Gastroesophageal sphincter (tissue), 4 donors: ENCODE results near the gene INO80E. TPM values are rescaled to one million over a fixed set of nuclear protein-coding genes. Genes with fewer than 3 reads are reported as not detected.
A peak's percentile ranks its signal among the peaks of the same experiment; 100 is the strongest.

Experiments
- ATAC-seq: fragments of 150-250 bp; one replicate; pipeline ENCODE4 v1.9.1; 2016; ENCODE audit warnings: mild to moderate bottlenecking, moderate library complexity
- H3K27ac ChIP-seq, 4 donors: fragments of 200-600 bp; sonication (generic) in 3 of 4; 1 replicate in 3 of 4; 2 replicates in 1 of 4; pipeline ENCODE4 v1.5.1; 2016 to 2019
- H3K27me3 ChIP-seq: fragments of 200-600 bp; sonication (generic); one replicate; pipeline ENCODE4 v1.5.1; 2019
- H3K36me3 ChIP-seq, 2 donors: fragments of 200-600 bp; sonication (generic); one replicate each; pipeline ENCODE4 v1.5.1; 2019; ENCODE audit warnings: control low read depth in 1 of 2
- H3K4me1 ChIP-seq, 3 donors: fragments of 200-600 bp; sonication (generic); 1 replicate in 2 of 3; 2 replicates in 1 of 3; pipeline ENCODE4 v1.5.1; 2016 to 2019; ENCODE audit warnings: control low read depth in 2 of 3
- H3K4me3 ChIP-seq, 2 donors: fragments of 200-600 bp; sonication (generic); one replicate each; pipeline ENCODE4 v1.5.1; 2019; ENCODE audit warnings: mild to moderate bottlenecking in 1 of 2, moderate library complexity in 1 of 2
- H3K9me3 ChIP-seq, 3 donors: fragments of 200-600 bp; sonication (generic); one replicate each; pipeline ENCODE4 v1.5.1; 2017 to 2019; ENCODE audit warnings: control low read depth in 2 of 3
- CTCF ChIP-seq, 4 experiments: fragments of 200-600 bp in 2 of 4; fragments of 450-650 bp in 2 of 4; sonication (generic) in 1 of 4; IDR thresholded peaks; one replicate each; pipeline ENCODE4 v1.5.1; 2017 to 2019; ENCODE audit warnings: antibody characterized with exemption in 4 of 4, mild to moderate bottlenecking in 2 of 4, moderate library complexity in 2 of 4
- EP300 ChIP-seq: sonication (generic); formaldehyde crosslinking; IDR thresholded peaks from one replicate; pipeline ENCODE4 v1.6.1; 2017; ENCODE audit warnings: antibody characterized with exemption, mild to moderate bottlenecking
- POLR2A ChIP-seq, 2 donors: fragments of 450-650 bp; IDR thresholded peaks; one replicate each; pipeline ENCODE4 v1.6.1; 2017; ENCODE audit warnings: antibody characterized with exemption in 2 of 2, mild to moderate bottlenecking in 2 of 2, moderate library complexity in 1 of 2
- POLR2AphosphoS5 ChIP-seq: sonication (generic); formaldehyde crosslinking; IDR thresholded peaks from one replicate; pipeline ENCODE4 v1.6.1; 2017; ENCODE audit warnings: antibody characterized with exemption
- WGBS, 2 donors: methylation state at CpG; one replicate each; pipeline ENCODE4 v1.1.5; 2018; ENCODE audit warnings: low coverage in 1 of 2; 5-methylcytosine and 5-hydroxymethylcytosine counted together
- total RNA-seq, 4 donors: library from RNA; depleted of rRNA; stranded (reverse); fragments of >200 nt; gene quantifications; one replicate each; pipeline ENCODE4 v1.1.0, GENCODE V29; 2016

Gene INO80E
- total RNA-seq, 4 donors from 2014 or later: 40.9 to 82.2 (median 74.4) TPM

DNA sequence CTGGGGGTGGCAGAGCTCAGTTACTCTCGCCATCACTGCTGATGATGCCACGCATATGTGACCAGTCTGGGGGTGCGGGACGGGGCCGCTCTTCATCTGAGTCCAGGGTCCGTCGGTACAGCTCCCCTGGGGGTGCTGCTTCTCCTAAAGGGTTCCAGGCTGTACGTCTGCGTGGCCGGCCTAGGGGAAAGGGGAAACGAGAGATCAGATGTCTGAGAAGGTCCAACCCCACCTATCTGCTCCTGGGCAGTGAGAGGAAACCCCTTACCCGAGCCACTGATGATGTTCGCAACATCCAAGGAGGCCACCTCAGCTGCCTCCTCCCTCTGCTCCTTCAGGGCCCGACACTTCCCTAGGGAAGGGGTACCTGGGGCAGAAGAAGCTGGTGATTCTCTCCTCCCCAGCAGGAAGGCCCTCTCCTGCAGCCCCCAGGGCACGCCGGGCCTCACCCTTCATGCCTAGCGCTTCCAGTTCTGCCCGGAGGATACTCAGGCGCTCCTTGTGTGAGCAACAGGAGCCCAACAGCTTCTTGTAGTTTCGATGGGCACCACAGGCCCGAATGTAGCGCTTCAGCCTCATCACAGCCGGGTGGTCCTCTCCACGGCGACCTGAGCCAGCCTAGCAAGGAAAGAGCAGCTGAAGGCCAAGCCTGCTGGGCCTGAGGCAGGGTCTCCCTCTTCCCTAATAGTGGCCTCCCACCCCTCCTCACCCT is 2.7 kb upstream of the INO80E start:
- TF ChIP-seq POLR2AphosphoS5 (no peak), CTCF (IDR thresholded peaks at IDR 0.05) (no peak), EP300 (no peak), POLR2A (IDR thresholded peaks at IDR 0.05) (no peak)
- 55 to 92% methylated on average over 2 of the region's 25 CpGs for WGBS, 2 donors
- H3K36me3 ChIP-seq: peaks cover 0 to 67% of the 10 kb centered on the region in 2 donors
- no peak overlapping the region for H3K4me3 ChIP-seq
- peak overlapping the region in 1 of 4 donors; percentile 92 for H3K27ac ChIP-seq
- no peak for ATAC-seq
- H3K4me1 ChIP-seq: peaks cover 3 to 35% (median 11%) of the 10 kb centered on the region in 3 donors
- no peaks in the 10 kb centered on the region for H3K9me3 ChIP-seq
- H3K27me3 ChIP-seq: no peaks in the 10 kb centered on the region

DNA sequence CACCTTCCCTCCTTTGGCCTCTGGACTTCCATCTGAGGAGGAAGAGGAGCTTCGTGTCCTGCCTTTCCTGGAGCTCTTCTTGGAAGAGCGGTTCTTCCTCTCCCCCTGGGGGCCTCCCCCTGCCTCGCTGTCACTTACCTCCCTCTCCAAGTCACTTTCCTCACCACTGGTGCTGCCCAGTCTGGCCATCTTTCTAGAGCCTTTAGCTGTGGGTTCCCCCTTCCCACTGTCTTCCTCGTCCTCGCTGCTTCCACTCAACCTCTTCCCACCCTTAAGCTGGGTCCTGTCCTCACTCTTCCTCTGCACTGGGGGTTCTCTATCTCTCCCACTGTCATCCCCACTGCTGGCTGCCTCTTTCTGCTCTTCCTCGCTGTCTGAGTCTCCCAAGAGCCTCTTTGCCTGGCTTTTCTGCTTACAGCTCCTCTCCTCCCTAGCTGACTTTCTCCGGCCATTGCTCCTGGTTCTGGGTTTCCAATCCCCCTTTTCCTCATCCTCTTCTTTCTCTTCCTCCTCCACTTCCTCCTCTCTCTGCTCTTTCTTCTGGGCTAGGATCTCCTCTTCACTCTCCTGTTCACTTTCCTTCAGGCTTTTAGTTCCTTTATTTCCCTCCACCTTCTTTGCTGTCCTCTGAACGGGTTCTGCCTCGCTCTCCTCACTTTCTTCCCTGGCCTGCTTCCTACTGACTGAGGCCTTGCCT is 2.0 kb upstream of the INO80E start:
- H3K4me3 ChIP-seq: no peak overlapping the region

GRCh38 chr16:29994600-29995323 is 1.3 kb upstream of the INO80E start:
- Histone ChIP-seq H3K36me3 (peaks cover 0 to 62% of the 10 kb centered on the region in 2 donors), H3K27me3 (no peaks in the 10 kb centered on the region), H3K9me3 (no peaks in the 10 kb centered on the region), H3K4me3 (peak overlapping the region; percentile 76 to 80), H3K4me1 (peaks cover 3 to 35% (median 11%) of the 10 kb centered on the region in 3 donors), H3K27ac (peak overlapping the region; percentile 92 to 99 (median 98))
- TF ChIP-seq POLR2AphosphoS5 (no peak), CTCF (IDR thresholded peaks at IDR 0.05) (no peak), POLR2A (IDR thresholded peaks at IDR 0.05) (no peak), EP300 (no peak)
- 13 to 16% methylated on average over 9 to 11 of the region's 24 CpGs for WGBS, 2 donors
- ATAC-seq: peak; percentile 31

More for the DNA sequence above, 2.0 kb upstream of the INO80E start:
- peak overlapping the region in 3 of 4 donors; percentile 92 to 99 (median 98) for H3K27ac ChIP-seq
- no peak for ATAC-seq
- H3K4me1 ChIP-seq: peaks cover 3 to 35% (median 11%) of the 10 kb centered on the region in 3 donors
- peaks cover 0 to 62% of the 10 kb centered on the region in 2 donors for H3K36me3 ChIP-seq
- H3K27me3 ChIP-seq: no peaks in the 10 kb centered on the region
- TF ChIP-seq EP300 (no peak), POLR2A (IDR thresholded peaks at IDR 0.05) (no peak), CTCF (IDR thresholded peaks at IDR 0.05) (no peak), POLR2AphosphoS5 (no peak)
- H3K9me3 ChIP-seq: no peaks in the 10 kb centered on the region
- WGBS, 2 donors: 86 to 100% methylated on average over 2 to 9 of the region's 9 CpGs

DNA sequence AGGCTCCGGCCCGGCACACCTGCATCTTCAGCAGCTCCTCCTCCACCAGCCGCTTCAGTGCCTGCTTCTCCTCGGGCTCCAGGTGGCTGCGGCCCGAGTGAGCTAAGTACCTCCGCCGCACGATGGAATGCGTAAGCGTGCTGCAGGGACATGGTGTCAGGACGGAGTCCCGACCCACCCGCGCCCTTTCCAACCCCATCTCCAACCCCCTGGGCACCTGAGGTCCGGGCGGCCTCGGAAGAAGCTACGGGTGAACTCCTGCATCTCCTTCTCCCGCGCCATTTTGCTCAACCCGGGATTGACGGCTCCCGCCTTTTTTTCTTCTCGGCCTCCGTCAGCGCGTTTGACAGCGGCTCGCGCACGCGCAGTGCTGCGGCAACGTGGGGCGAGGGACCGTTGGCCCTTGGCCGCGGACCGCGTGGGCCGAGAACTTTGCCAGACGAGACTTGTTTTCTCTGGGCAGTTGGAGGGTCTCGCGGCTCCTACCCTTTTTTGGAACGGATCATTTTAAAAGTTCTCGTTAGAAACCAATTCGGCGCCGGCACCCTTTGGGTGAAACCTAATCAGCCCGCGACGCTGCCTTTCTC is 624 bp upstream of the INO80E start, which contains the start of gene HIRIP3:
Gene HIRIP3 (minus strand): TSS at position 294 of the 587 bp plus-strand sequence. CDS start 12 bp downstream, at position 282.
- peak; percentile 83 for ATAC-seq
- WGBS, 2 donors: 0% methylated on average over 2 to 9 of the region's 53 CpGs
- TF ChIP-seq POLR2A (IDR thresholded peaks at IDR 0.05) (peak in 1 of 2 donors; percentile 46), EP300 (no peak), POLR2AphosphoS5 (peak; percentile 76)
- Histone ChIP-seq H3K4me3 (peak within 1 kb of the TSS; percentile 76 to 80), H3K9me3 (no peaks in the 10 kb centered on the region), H3K36me3 (peaks cover 0 to 62% of the 10 kb centered on the region in 2 donors), H3K27me3 (no peaks in the 10 kb centered on the region), H3K4me1 (peaks cover 3 to 35% (median 11%) of the 10 kb centered on the region in 3 donors), H3K27ac (peak within 1 kb of the TSS; percentile 92 to 99 (median 98))
